ENCODE results near the gene KCTD16.

Gene KCTD16

DNA sequence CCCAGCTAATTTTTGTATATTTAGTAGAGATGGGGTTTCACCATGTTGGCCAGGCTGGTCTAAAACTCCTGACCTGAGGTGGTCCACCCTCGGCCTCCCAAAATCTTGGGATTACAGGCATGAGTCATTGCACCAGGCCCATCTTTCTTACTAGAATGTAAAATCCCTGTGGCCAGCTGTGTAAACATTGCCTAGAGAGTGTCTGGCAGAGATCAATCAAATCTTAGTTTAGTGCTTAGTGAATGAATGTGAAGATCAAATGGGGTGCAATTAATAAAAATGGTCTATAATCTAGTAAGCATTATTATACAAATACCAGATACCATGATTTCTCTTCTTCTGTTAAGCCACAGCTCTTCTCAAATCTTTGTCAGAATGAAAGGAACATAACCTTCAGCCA is 289.9 kb downstream of the KCTD16 start:
- no peak for DNase-seq (ENCODE audit: low spot score)

DNA sequence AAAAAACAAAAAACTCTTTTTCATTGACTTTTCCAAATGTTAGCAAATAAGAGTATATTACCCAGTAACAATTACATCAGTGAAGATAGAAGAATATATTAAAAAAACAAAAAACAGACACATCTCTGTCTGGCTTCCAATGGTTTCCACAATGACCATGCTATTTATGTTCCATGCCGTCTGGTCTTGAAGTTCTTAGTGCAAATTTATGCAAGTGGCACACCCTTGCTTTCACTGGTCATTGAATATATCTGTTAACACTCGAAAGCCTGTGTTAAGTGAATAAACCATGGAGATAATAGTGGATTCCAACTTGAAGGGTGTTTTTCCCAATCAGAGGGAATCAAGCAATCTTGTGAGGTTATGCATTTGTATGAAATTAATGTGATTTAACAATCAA is 291.9 kb downstream of the KCTD16 start:
- no peak for DNase-seq (ENCODE audit: low spot score)

DNA sequence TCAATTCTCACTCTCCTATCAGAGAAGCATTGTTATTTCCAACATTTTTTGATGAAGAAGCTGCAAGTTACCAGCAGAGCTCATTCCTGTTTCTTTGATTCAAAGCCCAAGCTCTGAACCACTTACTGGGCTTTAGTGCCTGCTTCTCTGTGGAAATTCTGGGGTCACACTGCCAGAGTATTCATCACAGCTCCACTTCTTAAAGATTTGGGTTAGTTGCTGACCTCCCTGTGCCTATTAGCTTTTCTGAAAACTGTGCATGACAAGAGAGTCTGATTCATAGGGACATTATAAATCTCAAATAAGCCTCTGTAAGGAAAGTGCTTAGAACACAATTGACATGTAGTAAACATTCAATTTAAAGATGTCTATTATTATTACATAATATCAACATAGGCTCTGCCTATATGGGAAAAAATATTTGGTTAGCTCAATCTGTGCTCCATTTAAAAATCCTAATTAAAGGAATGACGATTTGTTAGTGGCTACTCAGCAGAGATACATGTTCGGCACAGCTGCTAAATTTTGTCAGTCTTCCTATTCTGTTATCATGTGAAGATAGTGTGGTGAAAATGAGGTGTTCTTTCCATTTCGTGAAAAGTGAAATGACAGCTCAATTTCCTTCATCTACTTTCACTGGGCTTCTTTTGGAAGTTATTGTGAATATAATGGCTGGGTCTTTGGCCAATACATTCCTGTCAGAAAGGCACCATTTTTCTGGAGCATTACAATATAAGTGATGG is 293.0 kb downstream of the KCTD16 start:
- DNase-seq (ENCODE audit: low spot score) = no peak

DNA sequence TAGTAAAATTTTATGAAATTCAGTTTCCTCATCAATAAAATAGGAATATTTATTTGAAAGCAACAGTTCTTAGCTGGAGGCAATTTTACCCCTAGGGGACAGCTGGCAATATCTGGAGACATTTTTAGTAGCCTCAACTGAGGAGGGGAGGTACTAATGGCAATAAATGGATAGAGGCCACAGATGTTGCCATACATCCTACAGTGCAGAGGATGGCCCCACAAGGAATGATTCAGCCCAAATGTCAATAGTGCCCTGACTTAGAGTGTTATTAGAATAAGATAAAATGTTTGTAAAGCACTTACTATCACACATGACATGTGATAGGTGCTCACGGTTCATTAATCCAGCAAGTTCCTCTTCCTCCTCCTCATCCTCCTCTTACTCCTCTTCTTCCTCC is 293.6 kb downstream of the KCTD16 start:
- DNase-seq (ENCODE audit: low spot score) = no peak

DNA sequence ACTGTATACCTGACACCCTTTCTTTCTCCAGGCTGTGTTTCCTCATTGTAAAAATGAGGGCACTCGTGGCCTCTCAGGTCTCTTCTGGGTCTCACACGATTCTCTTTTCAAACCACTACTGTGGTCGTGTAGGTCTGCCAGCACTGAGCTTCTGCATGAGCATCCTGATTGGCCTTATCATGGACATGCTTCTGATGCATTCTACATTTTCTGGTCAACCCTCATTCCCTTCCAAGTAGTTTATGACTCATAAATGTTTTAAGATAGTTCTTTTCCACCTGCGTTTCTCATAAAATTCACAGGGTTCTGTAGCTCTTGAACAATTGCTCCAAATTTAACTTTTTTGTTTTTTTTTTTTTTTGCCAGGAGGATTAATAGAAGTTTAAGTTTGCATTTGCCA is 294.8 kb downstream of the KCTD16 start:
- no peak for DNase-seq (ENCODE audit: low spot score)

DNA sequence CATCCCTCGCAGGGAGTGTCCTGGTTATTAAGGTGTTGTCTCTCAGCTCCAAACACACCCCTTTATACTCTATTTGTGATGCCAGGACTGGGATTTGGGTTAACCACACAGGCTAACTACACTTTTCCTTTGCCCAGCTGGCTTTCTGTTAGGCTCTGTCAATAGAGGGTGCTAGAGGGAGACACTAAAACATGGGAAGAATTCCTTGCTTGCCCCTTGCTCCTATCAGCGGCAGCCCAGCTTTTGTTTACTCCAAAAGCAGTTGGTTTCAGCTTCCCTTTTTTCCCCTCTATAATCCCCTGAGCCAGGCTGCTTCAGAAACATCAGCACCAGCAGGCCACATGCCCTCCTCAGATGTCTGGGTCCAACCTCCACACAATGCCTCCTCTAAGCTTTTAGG is 297.1 kb downstream of the KCTD16 start:
- DNase-seq (ENCODE audit: low spot score) = peak; percentile 18

DNA sequence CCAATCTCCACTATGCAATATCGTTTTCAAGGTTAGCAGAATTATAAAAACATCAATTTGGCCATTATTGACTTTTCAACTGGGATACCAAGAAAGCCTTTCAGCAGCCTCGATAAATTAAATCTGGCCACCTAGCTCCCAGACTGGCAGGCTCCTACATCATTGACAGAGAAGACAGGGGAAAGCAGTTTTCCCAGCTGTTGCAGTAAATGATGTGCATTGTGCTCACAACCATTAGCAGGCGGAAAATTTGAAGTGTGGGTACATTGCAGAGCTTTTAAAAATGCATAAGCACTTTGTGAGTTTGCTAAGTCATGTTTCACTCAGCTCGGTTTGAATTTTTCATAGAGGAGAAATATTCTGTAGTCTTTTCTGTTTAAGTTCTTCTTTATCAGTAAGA is 297.9 kb downstream of the KCTD16 start:
- DNase-seq (ENCODE audit: low spot score) = no peak

DNA sequence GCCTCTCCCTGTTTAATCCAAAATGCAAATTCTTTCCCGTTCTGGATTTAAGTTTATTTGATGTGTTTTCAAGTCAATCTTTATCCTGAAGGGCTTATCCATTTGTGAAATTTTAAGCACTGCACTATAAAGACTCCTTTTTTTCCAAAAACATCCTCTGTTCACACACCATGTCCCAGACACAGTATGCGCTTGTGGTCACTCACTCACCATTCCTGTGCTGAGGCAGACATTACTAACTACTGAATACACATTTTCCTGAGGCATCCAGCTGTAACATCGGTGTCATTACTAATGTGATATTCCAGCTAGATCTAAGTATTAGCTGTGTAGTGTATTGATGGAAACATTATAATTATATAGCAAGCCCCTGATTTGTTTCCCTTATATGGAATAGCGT is 298.4 kb downstream of the KCTD16 start:
- DNase-seq (ENCODE audit: low spot score) = no peak

DNA sequence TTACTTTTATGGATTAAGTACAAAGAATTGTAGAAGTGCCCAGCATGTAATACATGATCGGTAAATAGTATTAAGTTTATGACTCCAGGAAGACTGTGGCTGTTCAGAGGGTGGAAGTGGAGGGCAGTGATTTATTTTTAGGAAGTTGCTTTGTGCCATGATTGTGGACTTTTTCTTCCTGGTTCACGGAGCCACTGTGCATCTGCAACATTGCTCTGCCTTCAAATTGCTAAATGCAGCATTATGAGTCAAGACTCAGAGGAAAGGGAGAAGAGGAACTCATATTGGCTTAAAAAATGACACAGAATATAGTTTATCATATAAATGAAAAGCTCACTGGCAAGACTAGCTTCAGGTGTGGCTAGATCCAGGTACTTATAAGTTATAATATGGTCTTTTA is 301.5 kb downstream of the KCTD16 start:
- DNase-seq (ENCODE audit: low spot score) = no peak

DNA sequence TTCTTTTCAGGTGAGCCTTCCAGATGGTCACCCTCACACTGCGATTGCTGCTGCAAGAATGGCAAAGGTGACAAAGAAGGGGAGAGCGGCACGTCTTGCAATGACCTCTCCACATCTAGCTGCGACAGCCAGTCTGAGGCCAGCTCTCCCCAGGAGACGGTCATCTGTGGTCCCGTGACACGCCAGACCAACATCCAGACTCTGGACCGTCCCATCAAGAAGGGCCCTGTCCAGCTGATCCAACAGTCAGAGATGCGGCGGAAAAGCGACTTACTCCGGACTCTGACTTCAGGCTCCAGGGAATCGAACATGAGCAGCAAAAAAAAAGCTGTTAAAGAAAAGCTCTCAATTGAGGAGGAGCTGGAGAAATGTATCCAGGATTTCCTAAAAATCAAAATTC is 303.0 kb downstream of the KCTD16 start:
- no peak for DNase-seq (ENCODE audit: low spot score)

DNA sequence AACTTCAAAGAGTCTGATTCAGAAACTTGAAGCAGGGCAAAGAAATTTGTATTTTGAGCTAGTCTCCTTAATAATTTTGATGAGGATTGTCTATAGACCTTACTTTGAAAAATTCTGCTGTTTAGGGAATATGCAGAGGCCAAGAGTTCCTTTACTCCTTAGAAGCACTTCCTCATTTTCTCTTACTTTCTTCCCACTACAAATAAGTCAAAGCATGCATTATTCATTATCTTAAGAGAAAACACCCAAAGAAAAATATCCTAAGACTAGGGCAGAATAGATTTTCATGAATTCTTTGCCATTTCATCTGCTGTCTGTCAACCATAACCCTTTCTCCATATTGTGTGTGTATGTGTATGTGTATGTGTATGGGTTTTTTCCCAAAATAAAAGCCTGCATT is 307.9 kb downstream of the KCTD16 start:
- DNase-seq (ENCODE audit: low spot score) = no peak

DNA sequence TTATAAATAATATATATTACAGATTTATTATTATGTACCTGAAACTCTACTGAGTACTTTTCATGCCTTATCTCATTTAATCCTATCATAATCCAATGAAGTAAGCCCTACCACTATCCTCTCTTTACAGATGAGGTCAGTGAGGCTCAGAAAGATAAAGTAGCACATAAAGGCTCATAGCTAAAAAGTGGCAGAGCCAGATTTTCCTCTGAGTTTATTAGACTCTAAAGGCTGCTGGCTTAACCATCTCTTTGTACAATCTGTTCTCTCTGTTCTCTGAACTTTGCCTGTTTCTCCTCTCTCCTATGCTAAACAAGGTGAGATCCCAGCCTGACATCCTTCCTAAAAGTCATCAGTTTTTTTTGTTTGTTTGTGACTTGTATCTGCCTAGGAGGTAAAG is 311.2 kb downstream of the KCTD16 start:
- DNase-seq (ENCODE audit: low spot score) = no peak

DNA sequence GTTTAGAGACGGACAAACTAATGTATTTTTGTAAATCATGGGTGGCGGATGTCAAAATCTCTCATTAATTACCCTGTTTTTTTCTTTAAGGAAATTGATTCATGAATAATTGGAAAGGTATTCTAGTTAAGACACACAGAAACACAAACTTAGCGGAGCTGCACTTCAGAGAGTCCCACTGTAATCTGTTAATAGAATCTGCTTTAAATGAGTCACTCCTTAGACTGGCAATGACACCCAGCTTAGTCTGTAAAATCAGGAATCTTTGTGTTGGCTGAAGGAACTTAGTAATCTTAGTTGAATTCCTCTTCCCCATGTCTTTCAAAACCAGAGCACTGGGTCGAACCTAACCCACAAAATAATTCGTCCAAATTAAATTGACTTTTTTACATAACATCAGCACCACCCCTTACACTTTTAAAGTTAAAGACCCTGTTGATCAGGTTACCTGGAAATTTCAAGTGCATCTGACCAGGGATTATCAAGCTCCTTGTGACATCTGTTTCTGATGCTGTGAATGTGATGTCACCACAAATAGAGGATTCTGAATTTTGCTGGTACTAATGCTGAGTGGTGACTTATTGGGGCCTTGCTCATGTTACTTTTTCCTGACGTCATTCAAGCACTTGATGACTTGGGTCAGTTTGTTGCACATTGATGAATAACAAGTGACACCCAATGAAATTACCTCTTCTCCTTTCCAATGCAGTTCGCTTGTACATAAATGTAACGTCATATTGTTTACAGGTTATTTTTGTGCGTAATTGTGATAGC is 313.6 kb downstream of the KCTD16 start:
- DNase-seq (ENCODE audit: low spot score) = no peak

DNA sequence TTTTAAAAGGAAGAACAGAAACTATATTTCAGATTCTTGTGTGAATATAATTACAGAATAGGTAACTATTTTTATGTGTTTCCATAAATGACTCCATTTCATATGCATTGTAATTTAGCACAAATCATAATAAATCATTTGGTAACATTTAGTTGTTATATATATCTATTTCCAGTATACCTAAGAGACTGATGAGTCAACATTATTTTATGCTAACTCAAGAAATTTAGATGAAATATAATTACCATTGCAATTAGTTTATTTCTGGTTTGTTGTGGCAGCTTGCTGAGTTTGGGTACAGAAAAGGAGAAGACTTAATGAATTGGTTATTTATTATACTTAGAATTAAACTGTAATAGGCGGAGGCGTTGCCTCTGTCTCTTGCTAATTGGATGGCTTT is 314.9 kb downstream of the KCTD16 start:
- DNase-seq (ENCODE audit: low spot score) = no peak

DNA sequence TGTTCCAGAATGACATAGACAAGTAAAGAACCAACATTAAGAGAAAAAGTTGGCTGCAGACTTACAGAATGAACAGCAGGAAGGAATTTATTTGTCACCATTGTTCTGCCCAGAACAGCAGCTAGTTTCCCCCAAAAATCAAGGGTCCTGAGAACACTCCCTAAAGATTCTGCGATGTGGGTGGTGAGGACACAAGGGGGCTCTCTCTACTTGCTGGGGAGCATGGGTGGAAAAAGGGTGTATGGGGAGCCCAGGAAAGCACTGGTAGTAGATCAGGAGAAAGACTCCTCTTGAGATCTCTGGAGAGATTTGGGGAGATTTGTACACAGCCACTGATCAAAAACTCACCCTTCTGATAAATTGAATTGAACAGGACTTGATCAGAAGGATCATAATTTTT is 316.5 kb downstream of the KCTD16 start:
- DNase-seq (ENCODE audit: low spot score) = no peak

DNA sequence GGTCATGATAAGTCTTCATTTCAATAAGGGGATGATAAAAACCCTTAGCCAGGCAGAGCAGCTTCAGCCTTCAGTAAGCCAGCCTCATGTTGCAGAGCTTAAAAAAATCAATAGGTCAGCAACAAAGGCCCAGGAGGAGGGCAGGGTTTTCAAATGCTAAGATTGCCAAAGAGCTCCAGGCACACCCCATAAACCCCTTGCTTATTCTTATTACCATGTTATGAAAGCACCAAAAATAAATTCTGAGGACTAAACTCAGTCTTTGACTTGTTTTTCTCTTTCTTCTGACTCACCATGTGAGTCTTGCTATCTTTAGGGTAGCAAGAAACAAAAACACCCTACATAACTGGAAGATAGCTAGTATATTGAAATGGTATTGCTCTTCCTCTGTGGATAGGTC is 317.1 kb downstream of the KCTD16 start:
- no peak for DNase-seq (ENCODE audit: low spot score)

DNA sequence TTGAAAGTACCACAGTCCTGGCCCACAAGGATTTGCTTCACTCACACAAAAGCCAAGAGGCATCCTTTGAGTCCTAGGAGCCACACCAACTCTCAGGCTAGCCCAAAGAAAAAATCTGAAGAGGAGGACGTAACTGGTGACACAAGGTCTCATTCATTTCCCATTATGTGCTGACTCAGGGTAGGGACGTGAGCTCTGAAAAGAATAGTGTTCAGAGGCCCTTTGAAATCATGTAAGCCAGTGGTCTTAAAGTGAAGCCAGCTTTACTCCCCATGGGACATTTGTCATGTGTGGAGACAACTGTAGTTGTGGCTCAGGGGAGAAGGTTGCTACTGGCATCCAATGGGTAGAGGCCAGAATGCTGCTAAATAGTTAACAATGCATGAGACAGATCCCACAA is 332.4 kb downstream of the KCTD16 start:
- no peak for DNase-seq (ENCODE audit: low spot score)

DNA sequence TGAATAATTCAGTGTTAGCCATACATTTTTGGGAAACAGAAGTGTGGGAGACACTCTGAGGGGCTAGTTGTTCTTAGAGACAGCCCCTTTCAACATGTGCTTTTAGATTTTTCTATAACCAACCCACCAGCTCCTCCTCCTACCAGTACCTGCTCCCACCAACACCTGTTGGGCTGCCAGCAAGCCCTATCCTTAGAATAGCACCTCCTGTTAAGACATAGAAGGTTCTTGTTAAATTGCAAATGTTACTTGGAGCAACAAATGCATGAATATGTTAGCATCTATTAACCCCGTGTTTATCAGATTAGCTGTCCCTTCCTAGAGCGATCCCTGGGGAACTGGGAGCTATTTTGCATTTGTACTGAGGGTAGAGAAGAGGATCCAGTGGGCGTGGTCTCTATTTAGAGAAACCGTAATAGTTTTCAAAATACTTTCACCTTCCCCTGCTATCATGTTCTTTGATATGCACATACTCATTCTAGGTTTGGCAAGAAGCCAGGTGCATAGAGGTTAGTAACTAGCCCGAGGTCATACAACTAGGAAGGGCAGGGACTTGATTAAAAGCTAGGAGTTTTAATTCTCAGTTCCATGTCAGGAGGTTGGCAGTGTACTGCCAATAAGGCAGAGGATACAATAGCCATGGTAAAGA is 334.4 kb downstream of the KCTD16 start:
- DNase-seq (ENCODE audit: low spot score) = no peak

DNA sequence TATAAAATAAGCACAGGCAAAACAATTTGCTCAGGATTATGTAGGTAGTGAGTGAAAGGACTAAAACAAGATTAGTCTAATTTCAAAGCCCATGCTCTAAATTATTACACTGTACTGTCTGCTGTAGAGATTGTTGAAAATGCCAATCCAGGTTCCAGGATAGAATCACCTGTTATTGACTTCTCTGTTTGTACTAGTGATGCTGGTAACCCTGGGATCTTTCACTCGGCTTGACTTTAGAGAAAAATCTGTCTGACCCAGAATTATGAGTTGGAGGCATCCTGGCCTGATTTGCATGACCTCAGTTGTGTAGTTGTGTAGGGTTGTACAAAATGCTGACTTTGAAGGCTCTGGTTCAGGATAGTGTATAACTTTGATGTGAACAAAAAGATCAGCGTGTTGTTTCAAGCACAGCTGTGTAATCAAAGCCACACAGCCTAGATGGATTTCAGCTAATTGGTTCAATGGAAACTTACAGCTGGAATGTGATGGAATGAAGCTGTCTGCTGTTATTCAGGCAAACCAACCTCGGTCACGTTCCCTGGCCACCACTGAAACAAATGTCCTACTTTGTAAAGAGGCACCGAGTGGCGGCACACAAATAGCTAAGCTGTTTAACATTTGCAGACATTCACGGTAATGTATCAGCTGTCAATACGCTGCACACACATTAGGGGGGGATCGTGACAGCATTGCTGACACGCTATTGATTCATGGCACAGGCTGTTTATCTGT is 340.3 kb downstream of the KCTD16 start:
- no peak for DNase-seq (ENCODE audit: low spot score)

DNA sequence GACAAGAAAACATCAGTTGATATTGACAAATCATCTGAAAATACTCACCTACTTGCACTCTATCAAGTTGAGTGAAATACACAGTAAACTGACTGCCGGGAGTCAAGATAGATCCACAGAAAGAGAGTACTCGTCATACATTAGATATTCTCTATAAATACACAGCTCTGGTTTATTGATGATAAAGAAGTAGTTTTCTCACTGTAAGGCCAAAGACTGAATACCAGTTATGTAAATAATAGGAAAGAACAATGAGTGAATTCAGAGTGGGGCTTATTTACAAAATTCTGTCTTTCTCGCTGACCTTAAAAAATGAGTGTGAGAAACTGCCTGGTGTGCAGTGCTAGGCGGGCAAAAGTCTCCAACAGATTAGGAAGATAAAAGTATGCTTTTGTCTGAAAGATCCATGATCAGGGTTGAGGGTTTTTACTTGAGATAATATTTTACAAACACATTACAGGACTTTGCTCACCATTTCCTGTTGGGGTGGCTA is 341.0 kb downstream of the KCTD16 start:
- no peak for DNase-seq (ENCODE audit: low spot score)

DNA sequence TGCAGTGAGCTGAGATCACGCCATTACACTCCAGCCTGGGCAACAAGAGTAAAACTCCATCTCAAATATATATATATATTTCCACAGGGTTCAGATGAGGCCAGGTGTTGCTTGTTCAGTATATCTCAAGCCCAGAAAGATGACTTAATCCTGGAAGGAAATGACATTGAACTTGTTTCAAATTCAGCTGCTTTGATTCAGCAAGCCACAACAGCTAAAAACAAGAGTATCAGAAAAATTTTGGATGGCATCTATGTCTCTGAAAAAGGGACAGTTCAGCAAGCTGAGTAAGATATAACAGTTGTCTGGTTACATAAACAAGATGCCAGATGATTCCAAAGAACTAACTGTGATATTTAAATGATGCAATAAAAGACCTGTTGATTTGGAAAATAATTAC is 352.0 kb downstream of the KCTD16 start:
- no peak for DNase-seq (ENCODE audit: low spot score)

DNA sequence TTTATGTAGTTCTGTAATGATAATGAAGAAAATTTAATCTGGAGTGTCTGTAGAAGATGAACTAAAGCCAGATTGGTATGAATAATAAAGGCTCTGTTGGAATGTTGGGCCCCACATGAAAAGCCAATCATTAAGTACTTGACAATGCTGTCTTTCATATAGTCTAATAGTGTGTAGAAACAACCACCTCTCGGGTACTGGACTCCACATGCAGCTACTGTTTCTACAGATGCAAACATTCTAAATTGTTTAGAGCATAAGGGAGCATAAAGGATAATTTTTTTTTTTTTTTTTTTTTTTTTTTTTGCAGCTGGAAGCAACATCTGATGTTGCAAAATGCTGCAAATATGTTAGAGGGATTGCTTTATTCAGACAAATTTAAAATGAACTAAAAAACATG is 354.3 kb downstream of the KCTD16 start:
- DNase-seq (ENCODE audit: low spot score) = no peak
